NCI-H2196 treated with DMSO at 0.1 percent for 48 hours (cell line): ENCODE data around the gene ZC3H6.
"Not testable (repeated sequence)": the region's sequence is repeated elsewhere in the genome, so short reads cannot be mapped to it uniquely, and the experiment has no call there.

Experiments
- DNase-seq: peaks from one replicate; lab custom pipeline; 2025; ENCODE audit not compliant: unreplicated experiment; lab: John Stamatoyannopoulos, UW

The ZC3H6 gene

DNA sequence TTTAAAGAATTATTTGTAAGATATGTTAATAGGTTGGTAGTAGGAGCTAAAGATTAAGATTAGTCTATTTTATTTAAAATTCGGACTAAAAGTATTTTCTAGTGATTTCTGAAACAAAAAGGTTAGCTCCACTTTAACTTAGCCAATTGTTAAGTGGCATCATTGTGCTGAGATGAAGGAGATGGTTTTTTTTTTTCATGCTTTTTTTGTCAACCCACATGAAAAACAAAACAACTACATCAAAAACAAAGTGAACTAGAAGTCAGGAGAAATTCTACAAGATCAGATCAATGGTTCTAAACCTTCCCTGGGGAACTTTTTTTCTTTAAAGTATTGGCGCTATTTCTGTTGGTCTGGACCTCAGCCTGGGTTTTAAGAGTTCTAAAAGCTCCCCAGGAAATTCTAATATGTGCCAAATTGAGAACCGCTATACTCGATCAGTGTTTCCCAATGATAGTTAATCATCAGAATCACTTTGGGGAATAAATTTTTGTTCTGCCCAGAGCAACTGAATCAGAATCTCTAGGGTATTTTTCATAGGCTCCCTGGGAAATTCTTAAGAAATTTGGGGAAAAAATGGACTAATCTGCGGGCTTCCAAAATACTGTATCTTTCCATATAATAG, 2.3 kb downstream of the ZC3H6 start:
- no peak for DNase-seq

GRCh38 chr2:112282066-112282465, 6.7 kb downstream of the ZC3H6 start:
- not testable (repeated sequence) for DNase-seq

DNA sequence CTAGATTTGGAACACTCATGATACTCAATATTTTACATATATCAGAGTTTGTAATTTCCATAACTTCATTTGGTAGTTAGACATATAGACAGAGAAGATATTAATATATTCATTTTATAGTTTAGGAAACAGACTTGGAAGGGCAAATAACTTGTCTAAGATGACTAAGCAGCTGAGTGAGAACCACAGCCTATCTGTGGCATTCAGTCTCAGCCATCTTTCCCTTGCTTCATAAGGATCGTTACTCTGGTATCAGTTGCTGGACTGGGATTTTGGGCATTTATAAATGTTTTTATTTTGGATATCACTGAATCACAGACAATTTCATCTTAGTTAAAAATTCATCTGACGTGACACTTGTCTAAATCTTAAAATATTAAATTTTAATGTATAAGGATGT, 8.1 kb downstream of the ZC3H6 start:
- DNase-seq, result not testable (repeated sequence)

- no peak for DNase-seq
Observed at GRCh38 chr2:112290088-112290487, 14.7 kb downstream of the ZC3H6 start.

- no peak for DNase-seq
Observed at GRCh38 chr2:112290648-112291047, 15.3 kb downstream of the ZC3H6 start.

DNA sequence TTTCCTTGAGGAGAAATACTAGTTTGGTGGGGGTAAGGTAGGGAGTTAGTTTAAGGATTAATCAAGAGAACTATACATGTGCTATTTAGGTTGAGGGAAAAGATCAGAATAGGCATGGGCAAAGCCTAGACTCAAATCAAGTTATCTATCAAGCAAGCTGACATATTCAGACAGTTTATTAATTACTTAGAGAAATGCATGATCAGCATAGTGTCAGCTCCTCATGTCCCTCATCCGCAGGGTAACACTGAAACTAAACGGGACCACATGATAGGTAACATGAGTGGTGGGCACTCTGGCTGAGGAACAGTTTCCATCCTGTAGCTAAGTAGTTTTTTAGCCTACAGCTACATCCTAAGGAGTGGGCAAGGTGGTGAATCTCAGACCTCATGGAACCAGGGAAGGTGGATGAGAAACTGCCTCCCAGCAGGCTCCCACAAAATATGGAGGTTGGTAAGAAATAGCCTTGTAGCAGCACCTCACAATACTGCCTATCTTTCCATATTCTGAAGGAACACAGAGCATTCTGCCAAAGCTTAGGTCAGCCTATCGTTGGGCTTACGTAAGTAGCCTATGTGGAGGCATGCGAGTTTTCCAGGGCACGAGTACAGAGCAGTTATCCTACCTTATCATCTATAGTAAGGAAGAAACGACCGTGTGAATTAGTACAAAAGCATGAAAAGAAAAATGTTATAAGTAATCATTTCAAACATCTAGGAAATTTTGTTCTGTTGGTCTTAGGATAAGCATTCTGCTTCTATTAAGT, 18.4 kb downstream of the ZC3H6 start:
- no peak for DNase-seq

DNA sequence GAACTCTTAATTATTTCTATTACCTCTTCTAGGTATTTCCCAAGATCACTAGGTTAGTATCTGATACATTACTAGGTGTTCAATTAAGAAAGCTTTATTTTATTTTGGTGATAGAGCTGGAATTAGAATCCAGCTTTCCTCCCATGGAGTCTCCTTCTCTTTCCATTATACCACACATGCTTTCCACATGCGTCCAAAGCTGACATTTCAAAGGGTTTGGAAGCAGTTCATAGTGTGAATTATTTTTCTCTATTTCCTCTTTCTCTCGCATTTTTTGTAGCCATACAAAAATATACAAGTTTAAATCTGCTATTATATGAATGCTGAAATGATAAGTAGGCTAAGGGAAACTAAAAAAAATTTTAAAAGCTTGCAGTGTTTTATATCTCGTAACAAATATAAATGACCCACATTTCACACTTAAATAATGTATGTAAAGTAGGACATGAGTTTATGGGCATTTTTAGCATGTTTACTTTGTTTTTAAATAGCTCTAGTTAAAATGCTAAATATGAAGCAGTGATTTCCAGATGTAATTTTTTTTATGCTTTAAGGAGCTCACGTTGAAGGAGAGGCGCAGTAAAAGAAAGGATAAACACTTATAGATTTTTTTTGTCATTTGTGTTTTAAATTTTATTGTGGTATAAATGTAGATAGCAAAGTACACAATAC, 20.1 kb downstream of the ZC3H6 start:
- DNase-seq, result no peak

DNA sequence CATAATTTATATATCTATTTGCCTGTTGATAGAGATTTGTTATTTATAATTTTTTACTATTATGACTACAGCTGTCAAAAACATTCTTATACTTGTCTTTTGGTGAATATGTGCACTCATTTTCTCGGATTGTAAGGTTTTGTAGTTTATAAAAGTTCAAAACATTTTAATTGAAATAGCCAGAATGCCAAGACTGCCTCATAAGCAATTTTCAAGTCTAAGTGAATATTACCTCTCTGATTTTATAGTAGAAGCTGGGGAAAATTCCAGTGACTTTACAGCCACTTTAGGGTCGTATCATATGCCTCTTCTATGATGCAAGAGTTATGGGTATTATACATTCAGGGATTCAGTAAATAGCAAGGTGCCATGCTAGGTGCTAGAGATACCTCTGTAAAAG, 21.0 kb downstream of the ZC3H6 start:
- no peak for DNase-seq

GRCh38 chr2:112301171-112301584, 25.8 kb downstream of the ZC3H6 start:
- no peak for DNase-seq

GRCh38 chr2:112301973-112302372, 26.6 kb downstream of the ZC3H6 start:
- no peak for DNase-seq

DNA sequence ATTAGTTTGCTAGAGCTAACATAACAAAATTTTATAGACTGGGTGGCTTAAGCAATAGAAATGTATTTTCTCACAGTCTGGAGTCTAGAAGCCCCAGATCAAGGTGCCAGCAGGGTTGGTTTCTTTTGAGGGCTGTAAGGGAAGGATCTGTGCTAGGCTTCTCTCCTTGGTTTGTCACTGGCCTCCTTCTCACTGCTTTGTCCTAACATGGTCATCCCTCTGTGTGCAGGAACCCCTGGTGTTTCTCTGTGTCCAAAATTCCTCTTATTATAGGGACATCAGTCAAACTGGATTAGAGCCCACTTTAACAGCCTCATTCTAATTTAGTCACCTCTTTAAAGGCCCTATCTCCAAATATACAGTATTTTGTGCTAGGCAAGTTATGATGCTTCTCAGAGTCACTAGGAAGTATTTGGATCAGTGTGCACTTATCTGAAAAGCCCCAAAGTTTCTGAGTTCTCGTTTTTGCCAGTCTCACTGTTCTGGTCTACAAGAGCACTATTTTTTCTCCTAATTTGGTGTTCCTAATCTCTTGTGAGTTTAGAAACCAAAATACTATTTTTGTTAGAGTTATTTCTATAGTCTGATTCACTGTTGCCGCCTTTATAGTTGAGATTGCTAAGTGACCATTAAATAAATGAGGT, 29.0 kb downstream of the ZC3H6 start:
- DNase-seq, result no peak

DNA sequence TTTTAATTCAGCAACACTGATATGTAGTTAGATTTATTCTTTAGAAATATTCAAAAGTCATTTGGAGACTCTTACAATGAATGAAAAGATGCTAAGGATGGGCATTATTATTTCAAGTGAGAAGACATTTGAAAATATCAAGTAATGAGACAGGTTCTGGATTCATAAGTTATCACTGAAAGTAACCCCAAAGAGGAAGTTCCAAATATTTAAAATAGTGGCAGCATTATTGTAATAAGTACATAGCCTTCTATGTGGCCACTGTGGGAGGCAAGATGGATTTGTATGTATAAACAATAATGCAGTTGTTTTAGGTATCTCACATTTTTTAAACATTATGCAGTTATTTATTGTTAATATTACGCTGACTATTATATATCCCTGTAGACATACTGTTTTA, 29.7 kb downstream of the ZC3H6 start:
- no peak for DNase-seq

DNA sequence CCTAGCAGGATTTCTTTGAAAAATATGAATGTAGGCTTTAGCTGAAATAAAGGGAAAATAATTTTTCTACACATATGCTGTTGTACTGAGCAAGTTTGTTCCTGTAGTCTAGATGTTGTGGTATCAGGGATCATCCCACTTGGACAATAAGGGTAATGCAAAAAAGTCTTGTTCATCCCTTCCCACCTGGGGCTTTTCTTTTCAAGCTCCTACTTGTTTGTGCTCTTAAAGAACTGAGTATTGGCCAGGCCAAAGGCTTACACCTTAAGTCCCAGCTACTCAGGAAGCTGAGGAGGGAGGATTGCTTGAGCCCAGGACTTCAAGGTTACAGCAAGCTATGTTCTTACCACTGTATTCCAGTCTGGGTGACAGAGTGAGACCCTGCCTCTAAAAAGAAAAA, 35.5 kb downstream of the ZC3H6 start:
- DNase-seq, result no peak

GRCh38 chr2:112311932-112312331, 36.5 kb downstream of the ZC3H6 start:
- DNase-seq, result no peak

DNA sequence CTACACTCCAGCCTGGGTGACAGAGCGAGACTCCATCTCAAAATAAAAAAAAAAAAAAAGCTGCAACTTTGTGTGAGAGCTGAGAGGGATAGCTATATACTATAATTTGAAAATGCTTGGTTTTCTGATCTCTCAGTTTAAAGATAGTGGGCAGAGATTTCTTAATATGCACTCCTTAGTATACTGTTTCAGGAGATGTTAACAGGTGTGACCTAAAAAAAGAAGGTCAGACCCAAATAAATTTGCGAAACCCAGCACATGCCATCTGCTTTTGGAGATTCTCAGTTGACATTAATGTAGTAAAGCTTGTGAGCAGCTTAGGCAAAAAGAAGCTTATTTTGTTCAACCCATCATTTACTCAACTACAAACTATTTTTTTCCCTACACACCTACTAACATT, 37.4 kb downstream of the ZC3H6 start:
- no peak for DNase-seq

DNA sequence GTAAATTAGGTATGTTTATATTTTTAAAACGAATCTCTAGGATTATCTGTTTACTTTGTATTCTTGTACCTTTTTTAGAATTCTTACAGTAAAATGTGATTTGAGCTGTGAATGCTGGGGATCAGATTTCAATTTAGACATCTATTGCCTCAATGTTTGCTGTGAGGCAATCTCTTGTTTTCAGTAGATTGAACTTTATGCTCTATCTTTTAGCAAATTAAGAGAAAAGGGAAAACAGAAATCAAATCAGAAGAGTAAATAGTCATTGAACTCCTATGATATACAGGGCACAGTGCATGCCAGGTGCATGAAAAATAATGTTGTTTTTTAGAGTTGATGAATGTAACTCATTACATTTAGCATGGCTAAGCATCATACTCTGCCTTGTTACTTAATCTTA, 39.5 kb downstream of the ZC3H6 start:
- no peak for DNase-seq

GRCh38 chr2:112317303-112318158, 42.1 kb downstream of the ZC3H6 start:
- no peak for DNase-seq

- no peak for DNase-seq
Observed at GRCh38 chr2:112318515-112318914, 43.1 kb downstream of the ZC3H6 start.

- DNase-seq, result no peak
Observed at GRCh38 chr2:112321375-112322320, 46.3 kb downstream of the ZC3H6 start.

DNA sequence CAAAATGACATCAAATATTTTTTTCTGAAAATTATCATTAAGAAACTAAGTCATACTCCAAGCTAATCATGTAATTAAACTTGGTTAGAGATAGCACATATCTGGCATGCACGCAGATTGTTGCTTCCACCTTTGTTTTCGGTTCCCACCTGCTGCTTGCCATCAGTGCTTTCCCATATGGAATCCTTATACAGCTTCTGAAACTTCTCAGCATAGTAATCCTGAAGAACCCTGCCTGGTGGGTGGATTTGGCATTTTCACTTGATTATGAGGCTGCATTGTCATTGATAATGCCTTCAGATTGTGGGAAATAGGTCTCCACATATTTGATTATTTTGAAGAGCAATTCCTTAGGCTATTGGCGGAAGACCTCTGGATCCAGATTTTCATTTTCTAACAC, 47.5 kb downstream of the ZC3H6 start:
- DNase-seq, result no peak
